OCI-LY3 (cell line): ENCODE data around the gene NCOA6.
A peak's percentile ranks its signal among the peaks of the same experiment; 100 is the strongest.

ENCODE experiments used
- CTCF ChIP-seq: fragments of 200-600, 300-600 bp; sonication (generic); IDR thresholded peaks from 2 replicates; pipeline ENCODE4 v1.5.1; 2014; ENCODE audit warnings: antibody characterized with exemption, low read length, low read depth
- EZH2phosphoT487 ChIP-seq: fragments of 200-600 bp; shearing (Covaris generic); IDR thresholded peaks from 2 replicates; pipeline ENCODE4 v1.6.1; 2018; ENCODE audit warnings: antibody characterized with exemption, mixed run types, low read depth

GRCh38 chr20:34834459-34834893 lies 9.0 kb upstream of the NCOA6 start:
- TF ChIP-seq CTCF: peak; percentile 62
- no peak for TF ChIP-seq EZH2phosphoT487
